Activated naive CD4-positive, alpha-beta T cell treated with anti-CD3 and anti-CD28 coated beads, Interleukin-2, amount 50 U/mL, for 24 hours (primary cell): Measurements from ENCODE around the gene SLFN14.
A peak's percentile ranks its signal among the peaks of the same experiment; 100 is the strongest.
"Not testable (repeated sequence)": the region's sequence is repeated elsewhere in the genome, so short reads cannot be mapped to it uniquely, and the experiment has no call there.

Experiments used
- H3K27ac Mint-ChIP-seq: one replicate; pipeline ENCODE4 v1.8.0; 2021; ENCODE audit warnings: mild to moderate bottlenecking, mixed read lengths
- H3K27me3 Mint-ChIP-seq: one replicate; pipeline ENCODE4 v1.8.0; 2021; ENCODE audit warnings: mixed read lengths
- H3K36me3 Mint-ChIP-seq: one replicate; pipeline ENCODE4 v1.8.0; 2021; ENCODE audit warnings: mixed read lengths
- H3K4me1 Mint-ChIP-seq: one replicate; pipeline ENCODE4 v1.8.0; 2021; ENCODE audit warnings: mixed read lengths
- H3K4me3 Mint-ChIP-seq: one replicate; pipeline ENCODE4 v1.8.0; 2021; ENCODE audit warnings: mild to moderate bottlenecking, mixed read lengths
- H3K9me3 Mint-ChIP-seq: one replicate; pipeline ENCODE4 v1.8.0; 2021; ENCODE audit warnings: mixed read lengths

The SLFN14 gene

GRCh38 chr17:35519439-35519838, 41.2 kb downstream of the SLFN14 start:
- Mint-ChIP-seq H3K4me3 (peak overlapping the region; percentile 36), H3K27ac (no peak overlapping the region), H3K36me3 (peaks cover 25% of the 10 kb centered on the region), H3K27me3 (no peaks in the 10 kb centered on the region), H3K9me3 (no peaks in the 10 kb centered on the region), H3K4me1 (peaks cover 99% of the 10 kb centered on the region)

- Mint-ChIP-seq H3K4me3 (peak overlapping the region; percentile 70), H3K36me3 (peaks cover 29% of the 10 kb centered on the region), H3K27ac (peak overlapping the region; percentile 78), H3K4me1 (peaks cover 99% of the 10 kb centered on the region)
- not testable (repeated sequence) for H3K27me3 Mint-ChIP-seq, H3K9me3 Mint-ChIP-seq
Observed at GRCh38 chr17:35518431-35518830, 42.2 kb downstream of the SLFN14 start.

DNA sequence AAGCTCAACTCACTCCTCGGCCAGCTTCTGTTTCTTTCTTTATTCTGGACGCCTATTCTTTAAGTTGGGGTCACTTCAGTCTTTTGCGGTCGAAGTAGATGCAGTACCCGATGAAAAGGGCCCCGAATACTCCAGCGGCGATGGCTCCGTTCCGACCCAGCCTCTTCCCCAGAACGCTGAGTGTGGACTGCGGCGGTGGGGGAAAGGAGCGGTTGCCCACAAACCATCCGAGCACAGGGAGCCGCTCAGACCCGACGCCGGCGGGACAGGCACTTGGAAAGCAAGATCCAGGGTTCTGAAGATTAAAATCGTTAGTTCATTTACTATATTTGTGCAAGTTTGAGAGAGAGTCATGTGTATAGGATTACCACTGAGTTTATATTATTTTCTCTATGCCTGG, 45.6 kb downstream of the SLFN14 start:
- no peaks in the 10 kb centered on the region for H3K9me3 Mint-ChIP-seq
- peak overlapping the region; percentile 62 for H3K27ac Mint-ChIP-seq
- H3K27me3 Mint-ChIP-seq: no peaks in the 10 kb centered on the region
- H3K4me1 Mint-ChIP-seq: peaks cover 86% of the 10 kb centered on the region
- H3K36me3 Mint-ChIP-seq: peaks cover 32% of the 10 kb centered on the region
- H3K4me3 Mint-ChIP-seq: no peak overlapping the region

- H3K4me3 Mint-ChIP-seq: no peak overlapping the region
- H3K36me3 Mint-ChIP-seq: peaks cover 35% of the 10 kb centered on the region
- H3K27ac Mint-ChIP-seq: no peak overlapping the region
- peaks cover 81% of the 10 kb centered on the region for H3K4me1 Mint-ChIP-seq
- no peaks in the 10 kb centered on the region for H3K9me3 Mint-ChIP-seq
- no peaks in the 10 kb centered on the region for H3K27me3 Mint-ChIP-seq
Observed at GRCh38 chr17:35514564-35514963, 46.1 kb downstream of the SLFN14 start.
